Duodenal mucosa (tissue), 2 donors: ENCODE measurements around the gene DCD.

Experiments
- H3K27ac ChIP-seq: one replicate; pipeline ENCODE4 v1.7.0; 2013; ENCODE audit warnings: low read depth, low read length
- H3K27me3 ChIP-seq, 2 donors: one replicate each; pipeline ENCODE4 v1.7.0; 2013; ENCODE audit warnings: low read length in 2 of 2, control low read depth in 1 of 2; ENCODE audit not compliant: insufficient read depth in 2 of 2, control insufficient read depth in 1 of 2
- H3K36me3 ChIP-seq, 2 donors: one replicate each; pipeline ENCODE4 v1.7.0; 2013; ENCODE audit warnings: low read length in 2 of 2, control low read depth in 1 of 2; ENCODE audit not compliant: insufficient read depth in 2 of 2, control insufficient read depth in 1 of 2
- H3K4me1 ChIP-seq, 2 donors: one replicate each; pipeline ENCODE4 v1.7.0; 2013; ENCODE audit warnings: low read length in 2 of 2, control low read depth in 1 of 2; ENCODE audit not compliant: insufficient read depth in 2 of 2, control insufficient read depth in 1 of 2
- H3K4me3 ChIP-seq, 2 donors: one replicate each; pipeline ENCODE4 v1.7.0; 2013; ENCODE audit warnings: low read length in 2 of 2, low read depth in 1 of 2
- H3K9ac ChIP-seq, 2 donors: one replicate each; pipeline ENCODE4 v1.7.0; 2013; ENCODE audit warnings: low read length in 2 of 2, low read depth in 1 of 2
- H3K9me3 ChIP-seq, 2 donors: one replicate each; pipeline ENCODE4 v1.7.0; 2013; ENCODE audit warnings: low read length in 2 of 2, control low read depth in 1 of 2; ENCODE audit not compliant: control insufficient read depth in 1 of 2

Gene DCD

DNA sequence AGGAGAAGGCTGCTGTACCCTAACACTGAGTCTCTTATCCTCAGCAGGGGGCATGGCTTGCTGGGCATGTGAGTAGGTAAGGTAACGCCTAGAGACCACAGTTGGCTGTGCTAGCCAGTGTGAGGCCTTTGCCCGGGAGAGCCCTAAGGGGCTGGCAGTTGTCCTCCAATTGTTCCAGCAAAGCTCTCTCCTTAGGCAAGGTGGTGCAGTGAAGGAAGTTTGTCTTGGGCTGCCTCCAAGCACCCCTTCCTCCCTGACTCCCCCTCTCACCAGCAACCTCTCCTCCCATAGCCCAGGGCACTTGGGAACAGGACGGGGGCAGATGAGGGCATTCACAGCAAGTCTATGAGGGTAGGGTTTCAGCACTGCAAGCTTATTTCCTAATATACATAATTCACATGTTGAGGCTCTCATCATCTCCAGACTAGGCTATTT, 36.4 kb downstream of the DCD start:
- Histone ChIP-seq H3K9me3 (no peaks in the 10 kb centered on the region), H3K36me3 (no peaks in the 10 kb centered on the region), H3K4me1 (no peaks in the 10 kb centered on the region), H3K27me3 (peaks cover 8 to 22% of the 10 kb centered on the region in 2 donors), H3K4me3 (no peak overlapping the region), H3K9ac (no peak overlapping the region), H3K27ac (no peak overlapping the region)

DNA sequence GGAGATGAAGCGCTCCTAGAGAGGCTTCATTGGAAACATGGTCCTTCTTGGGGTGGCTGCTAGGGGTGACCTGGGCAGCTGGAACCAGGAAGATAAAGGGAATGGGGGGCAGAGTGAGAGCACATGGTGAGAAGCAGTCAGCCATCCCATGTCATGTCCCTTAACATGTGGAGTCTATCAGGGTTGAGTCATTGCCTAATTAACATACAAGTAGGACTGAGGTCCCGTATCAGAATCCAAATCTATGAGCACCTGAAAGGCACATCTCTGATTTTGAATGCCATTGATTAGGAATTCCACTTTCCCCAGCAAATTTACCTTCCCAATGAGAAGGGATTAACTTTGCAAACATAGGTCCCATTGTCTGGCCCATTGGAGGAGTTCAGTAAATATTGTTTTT, 39.4 kb downstream of the DCD start:
- no peaks in the 10 kb centered on the region for H3K4me1 ChIP-seq

DNA sequence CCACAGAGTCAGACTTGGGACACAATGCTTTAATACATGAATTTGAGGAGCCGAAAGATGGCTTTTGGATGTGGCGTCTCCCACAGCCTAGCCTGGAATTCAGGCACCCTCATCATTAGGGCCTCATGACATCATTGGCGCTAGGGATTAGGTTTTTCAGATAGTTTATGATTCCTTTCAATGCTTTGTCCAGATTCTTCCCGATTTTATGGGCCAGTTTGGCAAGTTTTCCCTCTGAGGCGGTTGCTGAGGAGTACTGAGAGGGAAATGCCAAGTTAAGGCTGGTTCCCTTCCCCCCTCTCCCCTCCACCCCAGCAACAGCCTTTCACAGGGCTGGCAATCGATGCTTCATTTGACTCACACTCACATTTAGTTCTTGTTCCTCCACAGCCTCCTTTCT, 40.0 kb downstream of the DCD start:
- no peaks in the 10 kb centered on the region for H3K9me3 ChIP-seq
- H3K4me3 ChIP-seq = no peak overlapping the region
- no peak overlapping the region for H3K9ac ChIP-seq
- no peak overlapping the region for H3K27ac ChIP-seq
- H3K4me1 ChIP-seq = no peaks in the 10 kb centered on the region
- peaks cover 4 to 10% of the 10 kb centered on the region in 2 donors for H3K27me3 ChIP-seq
- H3K36me3 ChIP-seq = no peaks in the 10 kb centered on the region

More for the DNA sequence above, 39.4 kb downstream of the DCD start:
- H3K27me3 ChIP-seq = peaks cover 4 to 10% of the 10 kb centered on the region in 2 donors
- H3K9ac ChIP-seq = no peak overlapping the region
- H3K4me3 ChIP-seq = no peak overlapping the region
- H3K27ac ChIP-seq = no peak overlapping the region
- no peaks in the 10 kb centered on the region for H3K9me3 ChIP-seq
- no peaks in the 10 kb centered on the region for H3K36me3 ChIP-seq

GRCh38 chr12:54606556-54606955, 41.6 kb downstream of the DCD start:
- Histone ChIP-seq H3K4me1 (no peaks in the 10 kb centered on the region), H3K4me3 (no peak overlapping the region), H3K27ac (no peak overlapping the region), H3K9ac (no peak overlapping the region), H3K36me3 (no peaks in the 10 kb centered on the region), H3K27me3 (peaks cover 4 to 10% of the 10 kb centered on the region in 2 donors), H3K9me3 (no peaks in the 10 kb centered on the region)

DNA sequence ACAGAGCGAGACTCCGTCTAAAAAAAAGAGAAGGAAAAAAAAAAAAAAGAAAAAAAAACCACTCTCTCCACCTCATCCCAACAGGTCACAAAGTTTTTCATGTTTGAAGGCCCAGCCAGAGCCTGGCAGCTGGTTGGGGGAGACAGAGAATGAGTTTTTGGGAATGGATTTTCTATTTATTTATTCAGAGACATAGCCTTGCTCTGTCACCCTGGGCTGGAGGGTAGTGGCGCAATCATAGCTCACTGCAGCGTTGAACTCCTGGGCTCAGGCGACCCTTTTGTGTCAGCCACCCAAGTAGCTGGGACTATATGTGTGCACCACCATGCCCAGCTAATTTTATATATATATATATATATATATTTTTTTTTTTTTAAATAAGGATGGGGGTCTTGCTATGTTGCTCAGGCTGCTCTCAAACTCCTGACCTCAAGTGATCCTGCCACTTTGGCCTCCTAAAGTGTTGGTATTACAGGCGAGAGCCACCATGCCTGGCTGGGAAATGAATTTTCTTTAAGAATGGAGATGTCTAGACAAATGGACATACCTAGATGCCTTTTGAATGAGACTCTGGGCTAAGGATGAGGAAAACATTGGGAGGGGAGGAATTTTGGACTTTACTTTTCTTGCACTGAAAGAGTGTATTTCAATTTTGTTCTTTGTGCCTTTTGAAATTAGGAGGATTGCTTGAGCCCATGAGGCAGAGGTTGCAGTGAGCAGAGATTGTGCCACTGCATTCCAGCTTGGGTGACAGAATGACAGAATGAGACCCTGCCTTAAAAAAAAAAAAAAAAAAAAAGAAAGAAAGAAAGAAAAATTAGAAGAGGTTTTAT, 42.8 kb downstream of the DCD start:
- Histone ChIP-seq H3K36me3 (no peaks in the 10 kb centered on the region), H3K9me3 (no peaks in the 10 kb centered on the region), H3K27ac (no peak overlapping the region), H3K4me1 (no peaks in the 10 kb centered on the region), H3K4me3 (no peak overlapping the region), H3K9ac (no peak overlapping the region), H3K27me3 (peaks cover 4 to 10% of the 10 kb centered on the region in 2 donors)

DNA sequence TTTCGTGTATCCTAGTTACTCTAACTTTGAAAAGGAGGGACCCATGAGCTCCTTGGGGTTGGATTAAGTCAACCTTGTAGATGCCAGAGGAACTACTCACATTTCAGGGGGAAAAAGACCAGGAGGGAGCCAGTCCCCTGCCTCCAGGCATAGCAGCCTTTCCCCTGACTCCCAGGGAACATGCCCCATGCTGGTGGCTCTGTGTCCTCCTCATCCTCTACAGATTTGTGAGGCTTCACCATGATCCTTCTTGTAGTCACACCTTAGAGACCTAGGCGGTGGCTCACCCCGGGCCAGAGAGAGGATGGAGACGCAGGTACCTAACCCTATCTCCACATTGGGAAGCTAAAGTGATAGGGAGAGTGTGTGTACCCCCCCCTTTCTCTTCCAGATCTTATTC, 43.7 kb downstream of the DCD start:
- H3K36me3 ChIP-seq = no peaks in the 10 kb centered on the region
- H3K9me3 ChIP-seq = no peaks in the 10 kb centered on the region
- no peak overlapping the region for H3K9ac ChIP-seq
- no peaks in the 10 kb centered on the region for H3K4me1 ChIP-seq
- H3K4me3 ChIP-seq = no peak overlapping the region
- H3K27ac ChIP-seq = no peak overlapping the region
- peaks cover 0 to 7% of the 10 kb centered on the region in 2 donors for H3K27me3 ChIP-seq

DNA sequence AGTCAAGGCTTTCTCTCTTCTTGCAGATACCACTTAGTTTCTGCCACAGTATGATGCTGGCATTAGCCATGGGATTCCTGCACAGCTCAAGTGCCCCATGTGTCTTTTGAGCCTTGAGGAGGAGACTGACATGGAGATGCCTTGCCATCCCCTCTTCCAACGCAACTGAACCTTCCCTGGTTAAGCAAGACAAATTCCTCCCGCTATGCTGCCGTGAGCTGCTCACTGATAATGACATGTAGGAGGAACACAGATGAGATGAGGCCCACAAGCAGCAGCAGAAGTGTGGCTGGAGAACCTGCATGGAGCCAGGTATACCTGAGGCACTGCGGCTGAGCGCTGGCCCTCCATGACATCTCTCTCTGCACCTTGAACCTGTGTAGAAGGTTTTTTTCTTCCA, 44.3 kb downstream of the DCD start:
- Histone ChIP-seq H3K9ac (no peak overlapping the region), H3K27me3 (peaks cover 0 to 10% of the 10 kb centered on the region in 2 donors), H3K27ac (no peak overlapping the region), H3K36me3 (no peaks in the 10 kb centered on the region), H3K4me3 (no peak overlapping the region), H3K4me1 (no peaks in the 10 kb centered on the region), H3K9me3 (no peaks in the 10 kb centered on the region)

DNA sequence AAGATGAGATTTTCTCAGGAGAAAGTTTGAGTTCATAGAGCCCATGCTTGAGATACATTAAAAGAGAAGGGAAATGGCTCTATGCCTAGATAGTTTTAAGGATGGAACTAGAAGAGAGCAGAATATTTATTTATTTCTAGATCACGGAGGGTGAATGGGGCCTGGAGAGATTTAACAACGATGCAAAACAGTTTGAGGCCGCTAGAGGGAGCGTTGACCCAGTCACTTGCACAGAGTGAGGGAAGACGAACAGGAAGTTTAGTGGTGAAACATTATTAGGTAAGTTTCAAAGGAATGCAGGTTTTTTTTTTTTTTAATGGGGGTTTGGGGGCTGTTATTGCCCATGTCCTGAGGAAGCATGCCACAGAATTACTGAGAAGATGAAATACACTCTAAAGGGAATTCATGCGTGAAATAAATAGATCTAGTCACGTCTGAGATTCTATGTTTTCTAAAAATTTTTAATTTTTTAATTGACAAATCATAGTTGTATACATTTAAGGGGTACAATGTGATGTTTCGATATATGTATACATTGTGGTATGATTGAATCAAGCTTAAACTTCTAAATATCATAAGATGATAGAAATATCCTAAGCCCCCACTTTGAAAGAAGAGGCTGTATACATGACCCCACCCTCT, 44.9 kb downstream of the DCD start:
- Histone ChIP-seq H3K27ac (no peak overlapping the region), H3K9ac (no peak overlapping the region), H3K4me1 (no peaks in the 10 kb centered on the region), H3K9me3 (no peaks in the 10 kb centered on the region), H3K27me3 (peaks cover 0 to 11% of the 10 kb centered on the region in 2 donors), H3K4me3 (no peak overlapping the region), H3K36me3 (no peaks in the 10 kb centered on the region)

GRCh38 chr12:54602661-54603060, 45.5 kb downstream of the DCD start:
- no peak overlapping the region for H3K9ac ChIP-seq
- no peaks in the 10 kb centered on the region for H3K9me3 ChIP-seq
- H3K36me3 ChIP-seq = no peaks in the 10 kb centered on the region
- no peaks in the 10 kb centered on the region for H3K4me1 ChIP-seq
- peaks cover 0 to 9% of the 10 kb centered on the region in 2 donors for H3K27me3 ChIP-seq
- no peak overlapping the region for H3K4me3 ChIP-seq
- no peak overlapping the region for H3K27ac ChIP-seq

GRCh38 chr12:54601841-54602240, 46.3 kb downstream of the DCD start:
- H3K36me3 ChIP-seq = no peaks in the 10 kb centered on the region
- no peak overlapping the region for H3K27ac ChIP-seq
- H3K4me3 ChIP-seq = no peak overlapping the region
- peaks cover 0 to 5% of the 10 kb centered on the region in 2 donors for H3K27me3 ChIP-seq
- H3K9me3 ChIP-seq = no peaks in the 10 kb centered on the region
- no peaks in the 10 kb centered on the region for H3K4me1 ChIP-seq
- H3K9ac ChIP-seq = no peak overlapping the region
